GM18907 (cell line): ENCODE measurements around the gene ZBTB46.

Experiments
- ATAC-seq: cut with Tn5 transposase; IDR thresholded peaks from one replicate; pipeline ENCODE4 v1.9.1; 2021; ENCODE audit warnings: mild to moderate bottlenecking, moderate library complexity; ENCODE audit not compliant: unreplicated experiment

ZBTB46 gene

GRCh38 chr20:63840405-63840828 is 9.4 kb upstream of the ZBTB46 start:
- ATAC-seq, result no peak

GRCh38 chr20:63839620-63840019 is 8.6 kb upstream of the ZBTB46 start:
- no peak for ATAC-seq

- ATAC-seq, result no peak
Measured at GRCh38 chr20:63837479-63837878, 6.4 kb upstream of the ZBTB46 start.

- ATAC-seq, result no peak
Measured at GRCh38 chr20:63836458-63837344, 5.6 kb upstream of the ZBTB46 start.

- ATAC-seq, result no peak
Measured at GRCh38 chr20:63835021-63835858, 4.2 kb upstream of the ZBTB46 start.

GRCh38 chr20:63834491-63834880 is 3.4 kb upstream of the ZBTB46 start:
- ATAC-seq, result no peak

- no peak for ATAC-seq
Measured at GRCh38 chr20:63833776-63834490, 2.9 kb upstream of the ZBTB46 start.

GRCh38 chr20:63831993-63832686 is 1.1 kb upstream of the ZBTB46 start:
- no peak for ATAC-seq

GRCh38 chr20:63831646-63831992 is 555 bp upstream of the ZBTB46 start:
- ATAC-seq, result no peak

GRCh38 chr20:63829945-63830835 is 874 bp downstream of the ZBTB46 start:
- no peak for ATAC-seq

- ATAC-seq, result no peak
Measured at GRCh38 chr20:63829603-63829944, 1.5 kb downstream of the ZBTB46 start.

GRCh38 chr20:63828951-63829350 is 2.1 kb downstream of the ZBTB46 start:
- no peak for ATAC-seq

- no peak for ATAC-seq
Measured at GRCh38 chr20:63828545-63828944, 2.5 kb downstream of the ZBTB46 start.

- no peak for ATAC-seq
Measured at GRCh38 chr20:63828124-63828523, 2.9 kb downstream of the ZBTB46 start.

- ATAC-seq, result no peak
Measured at GRCh38 chr20:63826753-63827152, 4.3 kb downstream of the ZBTB46 start.

GRCh38 chr20:63825331-63826118 is 5.5 kb downstream of the ZBTB46 start:
- ATAC-seq, result no peak

GRCh38 chr20:63823691-63824311 is 7.3 kb downstream of the ZBTB46 start:
- no peak for ATAC-seq

- ATAC-seq, result no peak
Measured at GRCh38 chr20:63822276-63822696, 8.8 kb downstream of the ZBTB46 start.

- ATAC-seq, result no peak
Measured at GRCh38 chr20:63821811-63822210, 9.3 kb downstream of the ZBTB46 start.
